Erythroblast (primary cell): ENCODE results near the gene OSBPL9.

ENCODE experiments used
- GATA1 ChIP-seq: IDR thresholded peaks from 2 replicates; pipeline ENCODE4 v1.6.1; 2011; ENCODE audit warnings: low read depth, mild to moderate bottlenecking, control low read depth, low read length, moderate library complexity
- POLR2A ChIP-seq: IDR thresholded peaks from 2 replicates; pipeline ENCODE4 v1.6.1; 2011; ENCODE audit warnings: mild to moderate bottlenecking, low read length

DNA sequence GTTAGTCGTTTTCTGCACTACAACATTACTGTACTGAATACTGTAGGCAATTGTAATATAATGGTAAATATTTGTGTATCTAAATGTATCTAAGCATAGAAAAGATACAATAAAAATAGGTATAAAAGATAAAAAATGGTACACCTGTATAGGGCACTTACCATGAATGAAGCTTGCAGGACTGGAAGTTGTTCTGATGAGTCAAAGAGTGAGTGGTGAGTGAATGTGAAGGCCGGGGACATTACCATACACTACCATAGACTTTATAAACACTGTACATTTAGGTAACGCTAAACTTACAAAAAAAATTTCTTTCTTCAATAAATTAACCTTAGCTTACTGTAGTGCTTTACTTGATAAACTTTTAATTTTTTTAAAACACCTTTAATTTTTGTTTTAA is 13.5 kb downstream of the OSBPL9 start:
- no peak for TF ChIP-seq POLR2A
- TF ChIP-seq GATA1 = no peak
